ENCODE data around the gene SUCO. TPM values are rescaled to one million over a fixed set of nuclear protein-coding genes. Genes with fewer than 3 reads are reported as not detected.
"Not testable (repeated sequence)": the region's sequence is repeated elsewhere in the genome, so short reads cannot be mapped to it uniquely, and the experiment has no call there.

SUCO gene
- total and polyA plus RNA-seq, 12 donors = 14.0 to 108 (median 34.4) TPM

- TF ChIP-seq POLR2A (IDR thresholded peaks at IDR 0.05) (no peak), CTCF (IDR thresholded peaks at IDR 0.05) (no peak)
- intact Hi-C loops (cut with DNase I) = no loop called here
- DNase-seq = no peak
- WGBS, 4 donors = 56 to 71% (median 60%) methylated on average over 3 of the region's 3 CpGs
- no peaks in the 10 kb centered on the region for H3K4me1 ChIP-seq (replicated peaks in 1 of 2)
- H3K9me3 ChIP-seq (replicated peaks in 1 of 3) = peaks cover 0 to 6% (median 0%) of the 10 kb centered on the region in 3 donors
- H3K36me3 ChIP-seq (replicated peaks in 1 of 2) = no peaks in the 10 kb centered on the region
- no peak overlapping the region for H3K27ac ChIP-seq
- H3K4me3 ChIP-seq = no peak overlapping the region
- H3K27me3 ChIP-seq = no peaks in the 10 kb centered on the region
Measured at GRCh38 chr1:172616636-172617035, 83.7 kb downstream of the SUCO start.

- H3K4me1 ChIP-seq (replicated peaks in 1 of 2); intact Hi-C loops (cut with DNase I); H3K4me3 ChIP-seq: not testable (repeated sequence)
Measured at GRCh38 chr1:172620603-172621002, 87.7 kb downstream of the SUCO start.

GRCh38 chr1:172622541-172622940, 89.6 kb downstream of the SUCO start:
- intact Hi-C loops (cut with DNase I) = no loop called here
- H3K9me3 ChIP-seq (replicated peaks in 1 of 3) = peaks cover 0 to 6% (median 0%) of the 10 kb centered on the region in 3 donors
- H3K36me3 ChIP-seq (replicated peaks in 1 of 2) = no peaks in the 10 kb centered on the region
- H3K4me3 ChIP-seq = no peak overlapping the region
- no peaks in the 10 kb centered on the region for H3K27me3 ChIP-seq
- H3K27ac ChIP-seq = no peak overlapping the region
- 65 to 74% (median 73%) methylated on average over 3 of the region's 3 CpGs for WGBS, 4 donors
- no peak for DNase-seq
- no peaks in the 10 kb centered on the region for H3K4me1 ChIP-seq (replicated peaks in 1 of 2)
- TF ChIP-seq POLR2A (IDR thresholded peaks at IDR 0.05) (no peak), CTCF (IDR thresholded peaks at IDR 0.05) (no peak)

More at GRCh38 chr1:172620603-172621002, 87.7 kb downstream of the SUCO start:
- H3K27me3 ChIP-seq; H3K27ac ChIP-seq; DNase-seq; H3K36me3 ChIP-seq (replicated peaks in 1 of 2); H3K9me3 ChIP-seq (replicated peaks in 1 of 3): not testable (repeated sequence)
- 83 to 87% (median 84%) methylated on average over 9 of the region's 9 CpGs for whole genome bisulfite sequencing, 4 donors

GRCh38 chr1:172623748-172624147, 90.8 kb downstream of the SUCO start:
- no peak overlapping the region for H3K27ac ChIP-seq
- intact Hi-C loops (cut with DNase I) = no loop called here
- no peaks in the 10 kb centered on the region for H3K36me3 ChIP-seq (replicated peaks in 1 of 2)
- TF ChIP-seq POLR2A (IDR thresholded peaks at IDR 0.05) (no peak), CTCF (IDR thresholded peaks at IDR 0.05) (no peak)
- H3K9me3 ChIP-seq (replicated peaks in 1 of 3) = peaks cover 0 to 6% (median 0%) of the 10 kb centered on the region in 3 donors
- H3K4me1 ChIP-seq (replicated peaks in 1 of 2) = no peaks in the 10 kb centered on the region
- no peaks in the 10 kb centered on the region for H3K27me3 ChIP-seq
- no peak for DNase-seq
- WGBS, 4 donors = 78 to 83% (median 79%) methylated on average over 3 of the region's 3 CpGs
- H3K4me3 ChIP-seq = no peak overlapping the region

- H3K27me3 ChIP-seq = no peaks in the 10 kb centered on the region
- no peak for DNase-seq
- H3K4me3 ChIP-seq = no peak overlapping the region
- no peaks in the 10 kb centered on the region for H3K36me3 ChIP-seq (replicated peaks in 1 of 2)
- no peaks in the 10 kb centered on the region for H3K9me3 ChIP-seq (replicated peaks in 1 of 3)
- TF ChIP-seq POLR2A (IDR thresholded peaks at IDR 0.05) = no peak
- TF ChIP-seq CTCF (IDR thresholded peaks at IDR 0.05) = no peak
- intact Hi-C loops (cut with DNase I) = no loop called here
- H3K4me1 ChIP-seq (replicated peaks in 1 of 2) = no peaks in the 10 kb centered on the region
- no peak overlapping the region for H3K27ac ChIP-seq
- 44 to 90% (median 82%) methylated on average over 3 of the region's 3 CpGs for WGBS, 4 donors
Measured at GRCh38 chr1:172626845-172627244, 93.9 kb downstream of the SUCO start.
